SU-DHL-6 (cell line): ENCODE results near the gene FGFRL1.

Experiments used
- H2AFZ ChIP-seq: fragments of 200-600 bp; sonication (generic); 2 replicates; pipeline ENCODE4 v1.6.1; 2014; ENCODE audit warnings: low read depth, mild to moderate bottlenecking, moderate library complexity, mixed read lengths, antibody characterized with exemption, low read length; ENCODE audit not compliant: severe bottlenecking
- H3F3A ChIP-seq: fragments of 200-600 bp; shearing (Covaris generic); 2 replicates; pipeline ENCODE4 v1.6.0; 2016; ENCODE audit warnings: antibody characterized with exemption, mild to moderate bottlenecking; ENCODE audit not compliant: insufficient read depth
- H3K27ac ChIP-seq: fragments of 200-600 bp; sonication (generic); 2 replicates; pipeline ENCODE4 v1.5.1; 2016; ENCODE audit warnings: low read depth, mild to moderate bottlenecking, low read length, moderate library complexity, mixed read lengths
- H3K27me3 ChIP-seq: fragments of 200-600 bp; sonication (generic), shearing (Covaris generic); 2 replicates; pipeline ENCODE4 v1.6.0; 2014; ENCODE audit warnings: mild to moderate bottlenecking, low read length
- H3K36me3 ChIP-seq: fragments of 200-600 bp; sonication (generic); 2 replicates; pipeline ENCODE4 v1.6.1; 2014; ENCODE audit warnings: mild to moderate bottlenecking, low read length, mixed read lengths
- H3K4me2 ChIP-seq: fragments of 300-600, 200-600 bp; shearing (Covaris generic), sonication (generic); 2 replicates; pipeline ENCODE4 v1.6.0; 2014; ENCODE audit warnings: low read length, low read depth, mild to moderate bottlenecking; ENCODE audit not compliant: poor library complexity, severe bottlenecking
- H3K4me3 ChIP-seq: fragments of 200-600 bp; sonication (generic); 2 replicates; pipeline ENCODE4 v1.5.1; 2014; ENCODE audit warnings: antibody characterized with exemption, low read length, mild to moderate bottlenecking, mixed read lengths; ENCODE audit not compliant: insufficient read depth, poor library complexity, severe bottlenecking
- H3K79me2 ChIP-seq: fragments of 200-600 bp; sonication (generic); 2 replicates; pipeline ENCODE4 v1.6.1; 2014; ENCODE audit warnings: mild to moderate bottlenecking, low read length, moderate library complexity; ENCODE audit not compliant: insufficient read depth
- H3K9ac ChIP-seq: fragments of 200-600 bp; sonication (generic); 2 replicates; pipeline ENCODE4 v1.7.0; 2014; ENCODE audit warnings: mild to moderate bottlenecking, low read length
- H3K9me2 ChIP-seq: fragments of 200-600 bp; sonication (generic); replicated peaks from 2 replicates; pipeline ENCODE4 v1.6.1; 2014; ENCODE audit warnings: low read length; ENCODE audit not compliant: insufficient read depth
- H3K9me3 ChIP-seq: fragments of 200-600 bp; sonication (generic); 2 replicates; pipeline ENCODE4 v1.6.1; 2014; ENCODE audit warnings: low read length, mixed read lengths; ENCODE audit not compliant: insufficient read depth
- H4K20me1 ChIP-seq: fragments of 200-600 bp; sonication (generic); 2 replicates; pipeline ENCODE4 v1.6.1; 2014; ENCODE audit warnings: low read depth, mild to moderate bottlenecking, antibody characterized with exemption, low read length, moderate library complexity, mixed read lengths
- CTCF ChIP-seq: fragments of 200-600 bp; sonication (generic); IDR thresholded peaks from one replicate; pipeline ENCODE4 v1.5.1; 2017; ENCODE audit warnings: antibody characterized with exemption, mild to moderate bottlenecking, low read length, moderate library complexity; ENCODE audit not compliant: insufficient read depth, poor library complexity, severe bottlenecking
- EZH2phosphoT487 ChIP-seq: fragments of 200-600 bp; sonication (generic), shearing (Covaris generic); conservative IDR thresholded peaks from 2 replicates; pipeline ENCODE4 v1.6.1; 2018; ENCODE audit warnings: mild to moderate bottlenecking, antibody characterized with exemption, low read length, moderate library complexity, mixed read lengths

The FGFRL1 gene

GRCh38 chr4:1074077-1074476 is 62.7 kb downstream of the FGFRL1 start:
- no peak overlapping the region for H3K4me3 ChIP-seq
- H3K9me3 ChIP-seq: no peaks in the 10 kb centered on the region
- H3K9ac ChIP-seq: no peak overlapping the region
- TF ChIP-seq EZH2phosphoT487 (no peak), CTCF (no peak)
- no peak overlapping the region for H3K27ac ChIP-seq
- no peaks in the 10 kb centered on the region for H4K20me1 ChIP-seq
- no peaks in the 10 kb centered on the region for H3K79me2 ChIP-seq
- H3K27me3 ChIP-seq: no peaks in the 10 kb centered on the region
- H3K4me2 ChIP-seq: no peak overlapping the region
- H2AFZ ChIP-seq: no peak overlapping the region
- no peaks in the 10 kb centered on the region for H3F3A ChIP-seq
- no peaks in the 10 kb centered on the region for H3K36me3 ChIP-seq
- no peaks in the 10 kb centered on the region for H3K9me2 ChIP-seq

- Histone ChIP-seq H3K9ac (no peak overlapping the region), H3K36me3 (no peaks in the 10 kb centered on the region), H3K4me3 (no peak overlapping the region), H3K9me3 (no peaks in the 10 kb centered on the region), H3K79me2 (no peaks in the 10 kb centered on the region), H2AFZ (no peak overlapping the region), H3F3A (no peaks in the 10 kb centered on the region), H3K27ac (no peak overlapping the region), H3K27me3 (no peaks in the 10 kb centered on the region), H3K4me2 (no peak overlapping the region), H4K20me1 (no peaks in the 10 kb centered on the region), H3K9me2 (no peaks in the 10 kb centered on the region)
- TF ChIP-seq EZH2phosphoT487: no peak
- no peak for TF ChIP-seq CTCF
These were observed 63.8 kb downstream of the FGFRL1 start for GRCh38 chr4:1075225-1075624.

GRCh38 chr4:1075809-1076699 is 64.6 kb downstream of the FGFRL1 start:
- Histone ChIP-seq H3K9me2 (no peaks in the 10 kb centered on the region), H4K20me1 (no peaks in the 10 kb centered on the region), H3K9ac (no peak overlapping the region), H3K27me3 (no peaks in the 10 kb centered on the region), H2AFZ (no peak overlapping the region), H3K9me3 (no peaks in the 10 kb centered on the region), H3F3A (no peaks in the 10 kb centered on the region), H3K36me3 (no peaks in the 10 kb centered on the region), H3K79me2 (no peaks in the 10 kb centered on the region), H3K4me2 (no peak overlapping the region), H3K27ac (no peak overlapping the region), H3K4me3 (no peak overlapping the region)
- no peak for TF ChIP-seq CTCF
- no peak for TF ChIP-seq EZH2phosphoT487
